Activated CD8-positive, alpha-beta memory T cell treated with anti-CD3 and anti-CD28 coated beads, Interleukin-2, amount 50 U/mL, for 1 hour (primary cell): ENCODE results near the gene PPP2R1B.
"Not testable (repeated sequence)": the region's sequence is repeated elsewhere in the genome, so short reads cannot be mapped to it uniquely, and the experiment has no call there.

ENCODE experiments used
- DNase-seq: peaks from one replicate; pipeline ENCODE4 v3.0.0-alpha.2; 2020; ENCODE audit errors: extremely low read depth

Gene PPP2R1B

GRCh38 chr11:111784311-111784710 is 18.1 kb upstream of the PPP2R1B start:
- not testable (repeated sequence) for DNase-seq

- DNase-seq: no peak
These were observed 16.0 kb upstream of the PPP2R1B start for GRCh38 chr11:111782109-111782741.

- DNase-seq: no peak
These were observed 12.9 kb upstream of the PPP2R1B start for GRCh38 chr11:111779118-111779517.

DNA sequence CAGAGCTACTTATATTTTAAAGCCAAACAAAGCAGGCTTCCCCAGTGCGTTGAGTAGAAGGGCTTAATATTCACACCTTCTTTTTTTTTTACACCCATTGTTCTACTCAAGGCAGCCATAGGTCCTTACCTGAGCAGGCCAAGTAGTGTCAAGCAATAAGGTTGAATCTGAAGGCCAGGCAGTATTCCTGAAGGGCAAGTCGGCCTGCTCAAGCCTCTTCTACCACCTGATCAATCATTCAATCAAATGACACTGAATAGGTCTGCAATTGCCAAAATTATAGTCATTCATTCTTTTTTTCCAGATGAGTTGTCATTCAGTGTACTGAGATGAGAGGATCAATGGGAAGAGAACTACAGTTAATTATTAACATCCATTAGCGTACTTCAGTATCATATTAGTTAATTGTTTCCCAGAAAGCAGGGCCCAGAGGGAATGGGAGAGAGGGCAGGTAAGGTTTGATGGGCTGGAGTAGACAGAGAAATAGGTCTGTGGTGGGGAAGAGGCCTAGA is 11.9 kb upstream of the PPP2R1B start:
- DNase-seq: no peak

DNA sequence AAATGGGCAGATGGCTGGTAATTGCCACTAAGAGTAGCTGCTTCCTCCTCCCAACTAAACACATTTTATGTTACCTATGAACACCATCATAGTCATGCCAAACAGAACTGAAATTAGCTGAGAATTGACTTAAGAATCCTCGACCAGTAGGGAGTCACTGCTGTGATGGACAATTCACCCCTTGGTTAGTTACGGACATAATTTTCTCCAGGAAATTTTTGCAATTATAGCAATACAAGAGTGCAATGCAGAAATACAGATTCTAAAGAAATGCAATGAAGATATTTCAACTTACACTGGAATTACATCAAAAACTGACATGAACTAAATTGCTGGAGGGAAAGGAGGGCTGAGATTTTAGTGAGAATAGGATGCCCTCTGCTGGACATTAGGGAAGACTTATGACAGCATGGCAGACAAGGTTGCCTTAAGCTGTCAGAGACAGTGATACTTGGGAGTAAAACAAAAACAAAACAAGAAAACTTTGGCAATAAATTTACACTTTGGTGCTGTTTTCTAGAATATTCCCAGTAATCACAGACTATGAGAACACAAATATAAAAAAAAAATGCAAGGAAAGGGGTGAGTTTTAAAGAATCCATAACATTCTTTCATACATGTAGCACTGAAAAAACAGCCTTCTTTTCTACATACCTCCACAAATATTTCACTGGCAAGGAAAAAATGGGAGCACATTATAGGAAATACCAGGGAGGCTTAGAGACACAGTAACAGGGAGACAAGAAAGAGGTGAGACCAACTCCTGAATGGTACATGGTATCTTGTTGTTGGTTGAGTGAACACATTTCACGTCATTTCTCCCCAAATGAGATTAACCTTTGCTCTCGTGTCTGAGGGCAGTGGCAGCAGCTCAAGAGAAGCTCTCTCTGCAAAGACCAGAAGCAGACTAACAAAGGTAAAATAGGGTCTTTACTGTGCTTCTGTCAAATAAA is 11.2 kb upstream of the PPP2R1B start:
- DNase-seq: peak; percentile 5

DNA sequence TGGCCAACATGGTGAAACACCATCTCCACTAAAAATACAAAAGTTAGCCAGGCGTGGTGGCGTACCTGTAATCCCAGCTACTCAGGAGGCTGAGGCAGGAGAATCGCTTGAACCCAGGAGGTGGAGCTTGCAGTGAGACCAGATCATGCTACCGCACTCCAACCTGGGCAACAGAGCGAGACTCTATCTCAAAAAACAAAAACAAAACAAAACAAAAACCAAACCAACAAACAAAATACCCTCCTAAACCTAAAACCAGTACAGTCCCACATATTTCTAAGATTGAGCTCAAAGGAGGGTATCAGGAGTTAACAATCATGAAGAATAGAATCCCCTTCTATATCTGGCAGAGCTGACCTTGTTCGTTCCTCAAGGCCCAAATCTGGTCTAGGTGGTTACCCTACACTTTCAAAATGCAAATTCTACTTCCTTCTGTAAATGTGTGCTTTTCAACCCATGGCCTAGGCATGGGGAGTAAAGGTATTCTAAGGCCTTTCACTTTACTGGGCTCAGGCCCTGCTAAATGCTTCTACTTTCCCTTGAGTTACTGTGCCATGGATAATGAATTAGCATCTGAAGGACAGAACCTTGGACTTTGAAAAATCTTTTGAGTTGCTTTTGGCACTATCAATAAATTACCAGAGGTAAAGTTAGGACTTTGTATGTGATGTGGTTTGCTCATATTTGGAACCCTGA is 10.4 kb upstream of the PPP2R1B start:
- DNase-seq: no peak

GRCh38 chr11:111774955-111775710 is 8.9 kb upstream of the PPP2R1B start:
- no peak for DNase-seq

DNA sequence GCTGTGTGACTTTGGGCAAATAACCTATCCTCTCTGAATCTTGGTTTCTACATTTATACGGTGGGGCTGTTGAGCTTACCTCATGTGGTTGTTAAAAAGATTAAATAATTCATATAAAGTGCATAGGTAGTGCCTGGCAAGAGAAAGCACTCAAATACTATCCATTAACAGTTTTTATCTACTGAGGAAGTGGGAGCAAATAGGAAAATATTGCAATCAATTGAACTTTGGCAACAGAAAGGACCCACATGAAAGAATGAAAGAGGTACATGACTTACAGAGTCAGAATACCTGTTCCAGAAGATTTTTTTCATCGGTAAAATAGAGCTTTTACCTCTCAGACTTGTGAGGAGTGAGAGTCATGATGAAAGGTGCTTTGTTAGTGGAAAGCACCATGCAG is 6.3 kb upstream of the PPP2R1B start:
- no peak for DNase-seq

GRCh38 chr11:111771205-111771604 is 5.0 kb upstream of the PPP2R1B start:
- not testable (repeated sequence) for DNase-seq

DNA sequence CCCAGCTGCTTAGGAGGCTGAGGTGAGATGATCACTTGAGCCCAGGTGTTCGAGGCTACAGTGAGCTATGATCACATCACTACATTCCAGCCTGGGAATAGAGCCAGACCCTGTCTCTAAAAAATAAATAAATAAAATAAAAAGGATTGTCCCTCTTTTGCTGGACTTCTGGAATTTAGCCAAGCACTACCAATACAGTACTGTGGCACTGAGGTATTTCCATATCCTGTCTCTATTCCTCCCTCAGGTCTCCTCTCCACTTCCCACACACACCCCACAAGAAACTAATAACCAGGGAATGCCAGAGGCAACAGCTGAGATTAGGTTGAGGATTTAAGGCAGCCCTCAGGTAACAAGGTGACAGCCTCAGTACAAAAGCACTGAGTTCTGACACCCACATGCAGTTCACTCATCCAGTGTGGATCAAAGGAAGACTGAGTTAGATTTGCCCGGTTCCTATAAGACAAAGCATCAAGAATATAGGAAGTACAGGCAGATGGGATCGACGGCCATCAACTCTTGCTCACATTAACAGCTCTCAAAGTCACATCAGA is 4.5 kb upstream of the PPP2R1B start:
- DNase-seq: no peak

DNA sequence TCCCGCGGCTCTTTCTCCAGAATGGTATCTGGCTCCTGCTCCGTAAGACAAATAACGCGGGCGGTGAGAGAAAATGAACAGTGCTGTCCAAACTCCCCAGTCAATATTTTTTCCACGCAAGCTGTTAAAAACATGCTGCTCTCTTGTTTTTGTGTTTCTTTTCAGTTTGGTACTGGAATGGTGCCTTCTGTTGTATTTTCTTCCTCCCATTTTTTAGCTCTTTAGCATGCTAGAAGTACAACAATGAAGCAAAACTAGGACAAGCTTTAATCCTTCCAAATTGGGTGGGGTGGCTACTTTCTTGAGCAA is 599 bp upstream of the PPP2R1B start:
- no peak for DNase-seq

DNA sequence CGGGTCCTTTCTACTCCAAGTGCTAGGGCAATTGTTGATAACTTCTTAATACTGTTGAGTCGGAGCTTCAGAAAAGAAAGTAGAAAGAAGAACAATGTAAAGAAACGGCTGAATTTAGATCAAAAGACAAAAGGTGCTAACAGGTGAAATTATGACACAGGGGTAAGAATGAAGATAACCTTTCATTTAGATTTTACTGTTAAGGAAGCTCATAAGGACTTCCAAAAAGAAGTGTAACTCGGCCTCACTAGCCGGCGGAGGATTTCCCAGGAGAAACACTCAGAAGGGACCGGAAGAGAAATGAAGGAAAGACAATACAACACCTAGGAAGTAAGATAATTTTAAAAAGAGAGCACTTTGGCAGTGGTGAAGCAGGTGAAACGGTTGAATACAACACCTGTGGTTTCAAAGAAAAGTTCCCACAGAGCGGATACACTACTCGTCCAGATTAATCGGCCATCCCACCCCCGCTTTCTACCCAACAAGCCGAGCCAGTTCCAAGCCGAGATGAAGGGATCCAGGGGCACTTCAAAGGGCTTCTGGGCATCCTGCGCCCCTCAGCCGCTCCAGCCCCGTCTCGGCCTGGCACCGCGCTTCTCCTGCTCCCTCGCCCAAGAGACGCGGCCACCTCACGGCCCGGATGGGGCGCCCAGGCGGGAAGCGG is 737 bp downstream of the PPP2R1B start:
- no peak for DNase-seq

GRCh38 chr11:111764621-111765020 is 1.6 kb downstream of the PPP2R1B start:
- DNase-seq: no peak

- no peak for DNase-seq
These were observed 3.1 kb downstream of the PPP2R1B start for GRCh38 chr11:111762981-111763643.

GRCh38 chr11:111762526-111762925 is 3.7 kb downstream of the PPP2R1B start:
- no peak for DNase-seq

DNA sequence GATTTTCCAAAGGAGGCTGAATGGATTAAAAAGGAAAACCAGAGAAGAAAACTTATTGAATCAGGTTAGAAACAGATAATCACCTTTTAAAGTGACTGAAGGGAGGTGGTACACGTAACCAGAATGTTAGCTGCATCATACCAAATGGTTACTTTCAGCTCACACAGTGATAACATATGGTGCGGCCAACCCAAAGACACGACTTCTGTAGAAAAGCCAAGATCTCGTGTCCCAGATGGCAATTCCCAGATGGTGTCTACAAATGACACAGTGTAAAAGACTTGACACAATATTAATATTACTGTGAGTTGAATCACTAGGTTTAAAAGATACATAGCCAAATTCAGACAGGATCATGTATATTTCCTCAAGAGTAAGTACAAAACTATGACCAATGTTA is 5.2 kb downstream of the PPP2R1B start:
- DNase-seq: no peak

- no peak for DNase-seq
These were observed 6.3 kb downstream of the PPP2R1B start for GRCh38 chr11:111759778-111760407.

GRCh38 chr11:111759376-111759775 is 6.8 kb downstream of the PPP2R1B start:
- no peak for DNase-seq

DNA sequence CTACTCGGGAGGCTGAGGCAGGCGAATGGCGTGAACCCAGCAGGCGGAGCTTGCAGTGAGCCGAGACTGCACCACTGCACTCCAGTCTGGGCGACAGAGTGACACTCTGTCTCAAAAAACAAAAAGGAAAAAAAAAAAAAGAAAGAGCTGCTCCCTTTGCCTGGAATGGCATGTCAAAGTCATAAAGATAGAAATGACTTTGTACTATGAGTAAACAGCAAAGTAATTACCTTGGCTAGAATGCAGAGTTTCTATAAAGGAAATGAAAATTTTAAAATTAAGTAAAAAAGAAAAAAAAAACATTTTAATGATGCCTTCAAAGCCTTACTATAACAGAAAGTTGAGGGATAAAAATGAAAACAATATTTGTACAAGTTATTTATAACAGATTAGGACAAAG is 10.1 kb downstream of the PPP2R1B start:
- DNase-seq: no peak

DNA sequence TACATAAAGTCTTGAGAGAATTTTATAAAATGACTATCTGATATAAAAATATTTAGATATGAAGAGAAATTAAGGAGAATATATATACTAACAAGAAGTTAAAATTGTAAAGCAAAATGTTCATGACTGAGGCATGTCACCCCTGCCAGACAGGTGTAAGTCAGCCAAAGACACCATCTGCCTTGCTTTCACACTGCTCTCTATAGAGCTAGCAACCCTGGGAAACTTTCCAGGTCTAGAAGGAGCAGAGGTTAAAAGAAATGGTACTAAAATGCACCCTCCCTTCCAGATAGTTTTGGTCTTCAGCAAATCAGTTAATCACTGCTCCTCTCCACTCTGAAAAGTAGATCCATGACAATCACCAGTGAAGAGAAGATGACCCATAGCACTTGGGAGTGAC is 16.5 kb downstream of the PPP2R1B start:
- DNase-seq: no peak
